Umbilical cord (tissue), 2 donors: ENCODE data around the gene NSUN5. TPM values are rescaled to one million over a fixed set of nuclear protein-coding genes. Genes with fewer than 3 reads are reported as not detected.
"Not testable (repeated sequence)": the region's sequence is repeated elsewhere in the genome, so short reads cannot be mapped to it uniquely, and the experiment has no call there.

Experiments used
- DNase-seq: peaks from one replicate; pipeline ENCODE4 v3.0.0-alpha.2; 2015; ENCODE audit warnings: low spot score
- total RNA-seq: library from RNA; depleted of rRNA; stranded (reverse); fragments of >200 nt; gene quantifications from one replicate; pipeline ENCODE4 v1.2.3, GENCODE V29; 2014; ENCODE audit warnings: low replicate concordance; ENCODE audit not compliant: insufficient read depth

NSUN5 gene
- 7.2 TPM for total RNA-seq

GRCh38 chr7:73308665-73309214 is at the start of gene NSUN5:
NSUN5 (minus strand) TSS chr7:73308826; CDS start chr7:73308790, 36 bp downstream.
- peak; percentile 83 for DNase-seq

DNA sequence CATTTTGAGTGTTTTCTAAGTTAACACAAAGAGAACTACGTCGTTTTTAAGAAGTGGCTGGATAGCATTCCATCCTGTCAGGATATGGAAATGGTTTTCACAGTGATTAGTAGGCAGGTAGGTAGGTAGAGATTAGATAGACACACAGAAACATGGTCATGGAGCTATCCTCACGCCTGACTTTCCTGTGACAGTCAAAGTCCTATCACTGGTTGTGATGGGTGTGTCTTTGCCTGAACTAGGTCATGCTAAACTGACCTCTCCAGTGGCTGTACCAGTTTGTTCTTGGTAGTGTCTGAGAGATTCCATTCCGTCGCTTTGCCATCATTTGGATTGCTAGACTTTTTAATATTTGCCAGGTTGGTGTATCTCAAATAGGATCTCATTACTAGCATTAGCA is 47.5 kb upstream of the NSUN5 start:
- no peak for DNase-seq

DNA sequence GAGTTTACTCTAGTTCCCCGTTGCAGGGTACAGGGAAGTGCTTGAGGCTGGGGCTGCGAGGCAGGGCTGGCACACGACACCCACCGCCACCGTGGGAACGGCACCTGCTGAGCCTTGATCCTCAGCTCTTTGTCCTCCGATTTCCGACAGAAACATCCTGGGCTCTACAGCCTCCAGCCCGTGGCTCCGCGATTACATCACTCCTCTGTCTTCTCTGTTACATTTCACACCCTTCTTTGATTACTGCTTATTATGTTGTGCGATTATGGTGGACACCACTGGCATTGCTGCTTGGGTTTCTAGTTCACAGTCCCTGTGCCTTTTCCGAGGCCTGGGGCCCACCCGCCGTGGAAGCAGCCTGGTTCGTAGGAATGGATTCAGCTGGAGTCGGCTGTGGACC is 46.2 kb upstream of the NSUN5 start:
- no peak for DNase-seq

DNA sequence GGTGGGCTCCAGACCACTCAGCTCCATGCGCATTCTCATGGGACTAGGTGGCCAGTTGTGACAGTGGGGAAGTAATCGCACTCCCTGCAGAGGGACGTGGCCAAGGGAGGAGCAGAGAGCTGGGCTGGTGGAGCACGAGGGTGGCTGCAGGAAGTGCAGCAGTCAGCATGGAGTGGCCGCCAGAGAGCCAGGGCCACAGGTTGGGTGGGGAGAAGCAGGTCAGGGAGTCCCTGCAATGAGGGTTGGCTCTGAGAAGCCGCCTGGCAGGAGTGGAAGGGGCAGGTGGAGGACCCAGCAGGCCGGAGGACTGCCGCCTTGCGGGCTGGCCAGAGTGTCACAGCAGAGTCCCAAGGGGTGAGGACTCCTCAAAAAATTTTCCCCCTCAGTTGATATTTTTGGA is 45.6 kb upstream of the NSUN5 start:
- no peak for DNase-seq

- DNase-seq: peak; percentile 33
These were observed 44.6 kb upstream of the NSUN5 start for GRCh38 chr7:73353243-73353642.

DNA sequence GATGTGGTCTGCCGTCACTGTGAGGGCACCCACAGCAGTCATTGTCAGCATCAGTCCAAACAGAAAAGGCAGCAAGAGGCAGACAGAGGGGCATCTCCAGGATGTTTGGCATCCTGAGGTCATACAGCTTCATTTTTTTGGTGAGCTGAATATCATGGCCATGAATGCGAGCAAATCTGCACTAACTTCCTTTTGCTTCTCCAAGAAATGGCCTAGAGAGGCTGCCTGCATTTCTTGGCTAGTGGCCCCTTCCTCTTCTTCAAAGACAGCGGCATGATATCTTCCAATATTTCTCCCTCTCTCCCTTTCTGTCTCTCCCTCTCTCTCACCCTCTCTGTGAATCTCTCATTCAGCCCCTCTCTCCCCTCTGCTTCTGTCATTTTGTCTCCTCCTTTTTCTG is 44.2 kb upstream of the NSUN5 start:
- DNase-seq: no peak

DNA sequence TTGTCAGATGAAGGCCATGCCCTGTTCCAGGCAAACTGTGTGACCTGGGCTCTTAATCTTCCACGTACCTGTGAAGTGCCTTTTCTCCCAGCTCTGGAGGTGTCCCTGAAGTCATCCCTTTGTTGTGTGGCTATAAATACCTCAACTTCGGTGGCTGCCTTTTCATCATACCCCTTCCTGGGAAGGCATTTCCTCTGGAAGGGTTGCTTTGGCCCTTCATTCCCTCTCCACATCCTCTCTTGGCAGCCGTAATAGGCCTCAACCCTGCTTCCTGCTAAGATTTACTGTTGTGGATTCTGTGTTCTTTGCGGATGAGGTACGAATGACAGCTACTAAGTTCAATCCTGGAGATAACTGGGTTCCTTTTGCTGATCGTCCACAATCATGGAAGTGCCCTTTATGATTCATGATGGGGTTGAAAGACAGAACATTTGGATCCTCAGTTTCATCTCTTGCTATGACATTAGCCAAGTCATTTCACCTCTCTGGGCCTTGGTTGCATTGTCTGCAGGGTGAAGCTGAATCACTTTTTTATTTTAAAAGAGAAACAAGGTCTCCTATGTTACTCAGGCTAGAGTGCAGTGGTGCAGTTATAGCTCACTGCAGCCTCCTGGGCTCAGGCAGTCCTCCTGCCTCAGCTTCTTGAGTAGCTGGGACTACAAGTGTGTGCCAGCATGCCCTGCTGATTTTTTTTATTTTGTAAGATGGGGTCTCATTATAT is 43.0 kb upstream of the NSUN5 start:
- DNase-seq: no peak

DNA sequence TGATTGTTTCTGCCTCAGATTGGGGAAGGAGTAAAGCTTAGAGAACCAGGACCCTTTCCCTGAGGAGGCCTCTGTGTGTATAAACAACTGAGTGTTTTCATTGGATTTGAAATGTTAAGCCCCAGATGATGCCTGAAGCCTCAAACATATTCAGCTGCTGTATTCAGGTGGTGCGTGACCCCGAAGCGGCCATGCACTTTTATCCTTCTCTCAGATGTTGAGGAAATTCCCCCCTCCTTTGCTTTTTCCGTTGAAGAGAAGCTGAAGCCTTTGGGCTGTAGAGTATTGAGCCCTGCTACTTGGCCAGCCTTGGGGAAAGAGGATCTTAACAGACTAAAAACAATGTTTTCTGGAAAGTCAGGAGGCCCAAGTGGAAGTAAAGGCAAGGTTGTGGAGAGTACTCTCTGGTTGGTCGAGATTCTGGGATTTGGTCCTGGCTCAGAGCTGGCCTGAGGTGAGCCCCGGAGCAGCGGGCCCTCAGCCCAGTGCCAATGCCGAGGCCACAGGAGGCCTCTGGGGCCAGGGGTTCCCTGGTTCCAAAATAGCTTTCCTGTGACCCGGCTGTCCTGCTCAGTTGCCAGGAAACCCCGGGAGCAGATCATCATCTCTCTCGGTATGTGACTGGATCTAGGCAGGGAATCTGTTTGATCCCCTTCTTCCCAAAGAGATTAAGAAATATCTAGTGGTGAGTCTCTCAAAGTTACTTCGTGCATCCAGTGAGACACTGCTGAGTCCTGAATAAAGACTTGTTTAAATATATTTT is 41.9 kb upstream of the NSUN5 start:
- no peak for DNase-seq

DNA sequence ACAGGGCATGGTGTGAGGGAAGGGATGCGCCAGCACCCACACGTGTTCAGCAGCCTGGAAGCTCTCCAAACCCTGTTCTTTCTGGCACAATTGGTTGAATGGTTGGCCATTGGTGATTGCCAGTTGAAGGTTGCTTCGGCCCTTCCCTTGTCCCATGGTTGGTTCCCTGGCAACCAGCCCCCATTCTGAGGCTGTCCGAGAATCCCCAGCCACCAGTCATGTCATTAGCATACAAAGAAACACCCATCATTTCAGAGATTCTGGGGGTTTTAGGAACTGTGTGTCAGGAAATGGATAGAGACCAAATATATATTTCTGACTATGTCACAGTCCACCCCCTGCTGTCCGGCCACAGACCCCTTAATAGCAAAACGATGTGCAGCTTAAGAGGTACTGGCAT is 41.1 kb upstream of the NSUN5 start:
- no peak for DNase-seq

- DNase-seq: no peak
These were observed 37.3 kb upstream of the NSUN5 start for GRCh38 chr7:73345951-73346350.

DNA sequence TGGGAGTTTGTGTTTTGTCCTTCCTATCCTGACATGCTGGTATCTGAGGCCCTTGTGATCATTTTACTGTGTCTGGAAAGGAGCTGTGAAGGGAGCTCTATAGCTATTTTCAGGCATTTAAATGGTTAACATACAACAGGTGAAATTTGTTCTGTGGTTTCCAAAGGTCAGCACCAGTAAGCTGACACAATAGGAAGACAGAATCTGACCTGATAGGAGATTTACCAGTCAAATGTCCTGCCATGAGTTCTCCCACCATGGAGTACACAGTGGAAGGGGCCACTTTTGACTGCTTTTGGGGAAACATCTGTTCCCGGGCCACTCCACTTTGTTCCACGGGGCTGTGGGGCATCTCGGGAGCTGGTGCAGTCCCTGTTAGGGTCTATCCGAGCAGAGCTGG is 36.9 kb upstream of the NSUN5 start:
- DNase-seq: no peak

- no peak for DNase-seq
These were observed 35.2 kb upstream of the NSUN5 start for GRCh38 chr7:73343671-73344380.

DNA sequence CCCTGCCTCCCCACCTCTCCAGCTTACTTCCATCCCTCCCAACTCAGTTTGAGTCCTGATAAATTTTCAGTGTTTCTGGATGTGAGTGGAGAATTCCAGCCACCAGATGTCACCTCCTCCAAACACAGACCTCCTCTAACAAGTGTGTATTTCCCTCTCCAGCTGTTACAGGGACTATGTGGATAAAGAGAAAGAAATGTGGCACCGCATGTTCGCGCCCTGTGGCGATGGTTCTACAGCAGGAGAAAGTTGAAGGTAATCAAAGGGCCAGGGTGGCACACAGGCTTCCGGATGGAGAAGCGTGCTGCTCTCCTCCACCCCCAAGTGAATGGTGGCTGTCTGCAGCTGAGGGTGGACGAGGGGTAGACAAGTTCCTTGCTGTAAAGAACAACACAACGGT is 34.0 kb upstream of the NSUN5 start:
- peak; percentile 77 for DNase-seq

DNA sequence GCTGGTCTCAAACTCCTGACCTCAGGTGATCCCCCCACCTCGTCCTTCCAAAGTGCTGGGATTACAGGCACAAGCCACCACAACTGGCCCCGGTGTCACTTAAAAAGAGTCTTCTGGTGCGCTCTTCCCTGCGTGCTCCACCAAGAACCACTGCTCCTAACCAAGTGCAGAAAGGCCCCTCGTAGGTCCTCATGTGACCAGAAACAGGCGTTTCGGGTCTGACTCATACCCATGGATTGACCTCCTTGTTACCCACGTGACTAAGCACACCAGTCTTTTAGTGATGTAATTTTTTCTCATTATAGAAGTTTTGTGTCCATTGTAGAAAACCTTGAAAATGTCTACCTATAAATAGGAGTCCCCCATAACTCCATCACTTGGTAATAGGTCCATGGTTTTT is 33.3 kb upstream of the NSUN5 start:
- DNase-seq: peak; percentile 59

GRCh38 chr7:73340514-73340913 is 31.9 kb upstream of the NSUN5 start:
- DNase-seq: no peak

- no peak for DNase-seq
These were observed 29.7 kb upstream of the NSUN5 start for GRCh38 chr7:73338321-73338720.

- no peak for DNase-seq
These were observed 23.8 kb upstream of the NSUN5 start for GRCh38 chr7:73332447-73332846.

DNA sequence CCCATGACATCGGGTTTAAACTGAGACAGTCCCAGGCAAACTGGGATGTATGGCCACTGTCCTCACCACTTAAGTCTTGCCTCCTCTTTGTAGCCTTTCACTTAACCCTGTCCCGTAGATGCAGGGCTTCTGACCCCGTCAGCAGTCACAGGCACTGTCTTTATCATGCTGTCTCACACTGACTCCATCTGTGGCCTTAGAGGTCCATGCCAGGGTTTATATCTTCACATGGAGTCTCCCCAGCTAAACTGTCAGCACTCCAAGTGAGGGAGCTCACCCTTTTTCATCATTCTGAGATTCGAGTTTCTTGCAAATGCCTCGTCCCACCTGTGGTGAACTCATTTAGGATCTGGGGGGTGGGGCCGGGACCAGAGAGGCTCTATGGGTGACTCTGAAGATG is 22.1 kb upstream of the NSUN5 start:
- no peak for DNase-seq

DNA sequence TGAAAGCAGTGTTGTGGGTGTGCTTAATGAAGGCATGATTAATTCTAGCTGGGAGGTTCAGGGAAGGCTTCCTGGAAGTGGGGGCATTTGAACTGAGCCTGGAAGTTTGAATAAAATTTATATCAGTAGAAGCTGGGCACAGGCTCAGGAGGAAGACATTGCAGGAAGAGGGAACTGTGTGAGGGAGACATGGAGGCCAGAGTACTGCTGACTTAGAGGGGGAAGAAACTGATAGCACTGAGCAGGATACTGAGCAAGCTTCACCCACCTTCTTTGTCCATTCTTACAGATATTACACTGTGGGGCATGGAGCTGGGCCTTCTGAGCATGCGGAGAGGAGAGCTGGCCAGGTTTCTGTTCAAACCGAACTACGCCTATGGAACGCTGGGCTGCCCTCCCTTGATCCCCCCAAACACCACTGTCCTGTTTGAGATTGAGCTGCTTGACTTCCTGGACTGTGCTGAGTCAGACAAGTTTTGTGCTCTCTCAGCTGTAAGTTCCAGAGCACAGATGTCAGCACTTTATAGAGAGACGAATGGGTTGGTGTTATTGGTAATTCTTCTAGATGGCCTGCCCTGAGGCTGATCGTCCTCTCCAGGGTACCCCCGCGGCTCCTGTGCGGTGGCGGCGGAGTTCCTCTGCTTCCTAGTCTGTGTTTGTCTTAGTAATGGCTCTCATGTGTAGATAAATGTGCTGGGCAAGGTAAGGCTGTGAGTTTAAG is 21.4 kb upstream of the NSUN5 start:
- DNase-seq: peak; percentile 83

- no peak for DNase-seq
These were observed 20.1 kb upstream of the NSUN5 start for GRCh38 chr7:73328696-73329095.

DNA sequence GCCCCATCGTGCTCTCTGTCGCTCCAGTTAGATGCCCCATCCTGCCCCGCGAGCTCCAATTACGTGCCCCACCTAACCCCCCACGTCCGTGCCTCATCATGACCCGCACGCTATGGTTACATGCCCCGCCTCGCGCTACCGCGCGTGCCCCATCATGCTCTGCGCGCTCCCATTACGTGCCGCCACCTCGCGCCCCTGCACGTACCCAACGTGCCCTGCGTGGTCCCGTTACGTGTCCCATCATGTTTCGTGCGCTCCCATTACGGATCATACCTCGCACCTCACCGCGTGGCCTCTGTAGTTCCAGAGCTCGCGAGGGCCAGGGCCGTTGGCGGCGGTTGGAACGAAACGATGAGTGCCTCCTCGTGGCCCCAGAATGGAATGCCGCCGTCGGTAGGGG is 19.3 kb upstream of the NSUN5 start, which contains the start of the genes FKBP6 and TRIM50:
FKBP6 (plus strand) TSS at position 240 of the 400 bp plus-strand sequence. CDS start 268 bp downstream, outside the sequence.
TRIM50 (minus strand) TSS at position 161 of the 400 bp plus-strand sequence. CDS start 3,295 bp downstream, outside the sequence.
- DNase-seq: not testable (repeated sequence)
